Breast epithelium (tissue), 3 donors: ENCODE data around the gene CAPS2.

Source experiments
- POLR2A ChIP-seq: fragments of 450-650 bp; IDR thresholded peaks from one replicate; pipeline ENCODE4 v1.6.1; 2016; ENCODE audit warnings: antibody characterized with exemption, mild to moderate bottlenecking, moderate library complexity
- TF ChIP-seq, protein P1 (sequence below), 3 donors: fragments of 450-650 bp; IDR thresholded peaks; one replicate each; pipeline ENCODE4 v1.5.1; 2016 to 2017; ENCODE audit warnings: antibody characterized with exemption in 3 of 3, mild to moderate bottlenecking in 3 of 3, moderate library complexity in 3 of 3

- TF ChIP-seq, protein P1, sequence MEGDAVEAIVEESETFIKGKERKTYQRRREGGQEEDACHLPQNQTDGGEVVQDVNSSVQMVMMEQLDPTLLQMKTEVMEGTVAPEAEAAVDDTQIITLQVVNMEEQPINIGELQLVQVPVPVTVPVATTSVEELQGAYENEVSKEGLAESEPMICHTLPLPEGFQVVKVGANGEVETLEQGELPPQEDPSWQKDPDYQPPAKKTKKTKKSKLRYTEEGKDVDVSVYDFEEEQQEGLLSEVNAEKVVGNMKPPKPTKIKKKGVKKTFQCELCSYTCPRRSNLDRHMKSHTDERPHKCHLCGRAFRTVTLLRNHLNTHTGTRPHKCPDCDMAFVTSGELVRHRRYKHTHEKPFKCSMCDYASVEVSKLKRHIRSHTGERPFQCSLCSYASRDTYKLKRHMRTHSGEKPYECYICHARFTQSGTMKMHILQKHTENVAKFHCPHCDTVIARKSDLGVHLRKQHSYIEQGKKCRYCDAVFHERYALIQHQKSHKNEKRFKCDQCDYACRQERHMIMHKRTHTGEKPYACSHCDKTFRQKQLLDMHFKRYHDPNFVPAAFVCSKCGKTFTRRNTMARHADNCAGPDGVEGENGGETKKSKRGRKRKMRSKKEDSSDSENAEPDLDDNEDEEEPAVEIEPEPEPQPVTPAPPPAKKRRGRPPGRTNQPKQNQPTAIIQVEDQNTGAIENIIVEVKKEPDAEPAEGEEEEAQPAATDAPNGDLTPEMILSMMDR (IDR thresholded peaks at IDR 0.05) = peak; percentile 73 to 90 (median 84)
- no peak for TF ChIP-seq POLR2A
These were observed 4.4 kb upstream of the CAPS2 start, which contains the start of gene GLIPR1L1 for GRCh38 chr12:75334384-75335030.
